Measurements from ENCODE around the gene SLC24A3. TPM values are rescaled to one million over a fixed set of nuclear protein-coding genes. Genes with fewer than 3 reads are reported as not detected.
A peak's percentile ranks its signal among the peaks of the same experiment; 100 is the strongest.

Gene SLC24A3
- total RNA-seq, 1 donor from 2014 or later: 0.79 TPM

DNA sequence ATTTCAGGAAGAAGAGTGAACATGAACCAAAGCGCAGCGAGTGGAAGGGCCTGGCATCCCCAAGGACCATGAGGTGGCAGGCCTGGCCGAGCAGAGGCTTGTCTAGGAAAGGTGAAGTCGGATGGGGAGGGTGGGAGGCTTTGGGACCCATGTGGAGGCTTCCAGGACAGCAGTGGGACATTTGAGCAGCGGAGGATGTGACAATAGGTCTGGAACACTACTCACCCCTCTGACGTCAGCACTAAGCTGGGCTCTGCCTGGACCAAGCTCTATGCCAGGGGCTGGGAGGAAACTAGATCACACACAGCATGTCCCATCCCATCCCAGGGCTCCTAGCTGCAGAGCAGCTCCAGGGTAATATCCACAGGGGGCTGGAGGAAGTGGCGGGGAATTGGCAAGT lies 370.3 kb downstream of the SLC24A3 start:
- Histone ChIP-seq H3K9me3 (ENCODE audit: insufficient read depth, low read depth, low read length) (no peaks in the 10 kb centered on the region), H3K27me3 (ENCODE audit: insufficient read depth, low read length) (no peaks in the 10 kb centered on the region), H3K4me2 (ENCODE audit: low read length) (no peak overlapping the region), H3K27ac (ENCODE audit: low read depth, low read length) (no peak overlapping the region), H3K4me1 (ENCODE audit: insufficient read depth, low read length) (no peaks in the 10 kb centered on the region), H3K36me3 (ENCODE audit: insufficient read depth, low read length) (no peaks in the 10 kb centered on the region), H3K9ac (ENCODE audit: low read length) (no peak overlapping the region), H4K20me1 (ENCODE audit: insufficient read depth, low read length) (no peaks in the 10 kb centered on the region), H3K79me2 (ENCODE audit: insufficient read depth, low read length) (no peaks in the 10 kb centered on the region), H3K4me3 (ENCODE audit: insufficient read depth, low read depth, low read length) (no peak overlapping the region), H2AFZ (ENCODE audit: low read depth, low read length) (no peak overlapping the region)
- FAIRE-seq (no peak), DNase-seq (ENCODE audit: low read depth) (no peak)
- no peaks in the 10 kb centered on the region for H3K9me3 Mint-ChIP-seq (ENCODE audit: unreplicated experiment)
- H3K4me3 Mint-ChIP-seq (ENCODE audit: unreplicated experiment): no peak overlapping the region
- no peak overlapping the region for H3K27ac Mint-ChIP-seq (ENCODE audit: unreplicated experiment)
- H3K27me3 Mint-ChIP-seq (ENCODE audit: low read depth, unreplicated experiment): peaks cover 73% of the 10 kb centered on the region
- no peaks in the 10 kb centered on the region for H3K4me1 Mint-ChIP-seq (ENCODE audit: low read depth, unreplicated experiment)
- no peaks in the 10 kb centered on the region for H3K36me3 Mint-ChIP-seq (ENCODE audit: low read depth, unreplicated experiment)
- TF ChIP-seq EZH2 (IDR thresholded peaks at IDR 0.05; ENCODE audit: insufficient read depth, low read length): no peak
- TF ChIP-seq, protein P1, sequence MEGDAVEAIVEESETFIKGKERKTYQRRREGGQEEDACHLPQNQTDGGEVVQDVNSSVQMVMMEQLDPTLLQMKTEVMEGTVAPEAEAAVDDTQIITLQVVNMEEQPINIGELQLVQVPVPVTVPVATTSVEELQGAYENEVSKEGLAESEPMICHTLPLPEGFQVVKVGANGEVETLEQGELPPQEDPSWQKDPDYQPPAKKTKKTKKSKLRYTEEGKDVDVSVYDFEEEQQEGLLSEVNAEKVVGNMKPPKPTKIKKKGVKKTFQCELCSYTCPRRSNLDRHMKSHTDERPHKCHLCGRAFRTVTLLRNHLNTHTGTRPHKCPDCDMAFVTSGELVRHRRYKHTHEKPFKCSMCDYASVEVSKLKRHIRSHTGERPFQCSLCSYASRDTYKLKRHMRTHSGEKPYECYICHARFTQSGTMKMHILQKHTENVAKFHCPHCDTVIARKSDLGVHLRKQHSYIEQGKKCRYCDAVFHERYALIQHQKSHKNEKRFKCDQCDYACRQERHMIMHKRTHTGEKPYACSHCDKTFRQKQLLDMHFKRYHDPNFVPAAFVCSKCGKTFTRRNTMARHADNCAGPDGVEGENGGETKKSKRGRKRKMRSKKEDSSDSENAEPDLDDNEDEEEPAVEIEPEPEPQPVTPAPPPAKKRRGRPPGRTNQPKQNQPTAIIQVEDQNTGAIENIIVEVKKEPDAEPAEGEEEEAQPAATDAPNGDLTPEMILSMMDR (IDR thresholded peaks at IDR 0.05; ENCODE audit: insufficient read depth, low read depth, low read length): no peak

DNA sequence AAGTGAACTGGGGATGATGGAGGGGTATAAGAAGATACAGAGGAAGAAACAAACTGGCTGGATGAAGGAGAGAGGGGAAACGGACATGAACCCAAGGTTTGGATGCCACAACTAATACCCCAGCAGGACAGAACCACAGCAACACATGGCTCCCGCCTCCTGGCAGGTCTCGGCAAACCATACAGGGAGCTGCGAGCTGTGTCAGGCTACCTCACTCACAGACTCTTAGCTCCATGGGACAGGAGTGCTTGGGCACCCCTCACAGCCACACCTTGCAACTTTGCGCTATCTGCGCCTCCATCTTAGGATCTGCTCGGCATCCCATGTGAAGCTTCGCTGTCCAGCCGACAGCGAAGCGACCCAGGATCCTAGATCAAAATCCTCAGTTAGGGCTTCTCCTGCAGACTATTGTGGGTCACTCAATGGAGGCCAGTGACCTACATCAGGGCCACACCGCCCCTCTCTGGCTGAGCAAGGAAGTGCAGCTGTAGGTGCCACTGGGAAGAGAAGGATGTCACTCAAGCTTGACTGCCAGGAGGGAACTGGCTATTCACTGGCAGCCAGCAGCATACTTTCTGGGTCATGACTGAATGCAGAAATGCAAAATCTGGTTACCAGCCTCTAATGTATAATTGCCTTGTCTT lies 371.2 kb downstream of the SLC24A3 start:
- no peak overlapping the region for H3K4me3 Mint-ChIP-seq (ENCODE audit: unreplicated experiment)
- peaks cover 5% of the 10 kb centered on the region for H3K27me3 ChIP-seq (ENCODE audit: insufficient read depth, low read length)
- H3K9me3 Mint-ChIP-seq (ENCODE audit: unreplicated experiment): no peaks in the 10 kb centered on the region
- peaks cover 69% of the 10 kb centered on the region for H3K27me3 Mint-ChIP-seq (ENCODE audit: low read depth, unreplicated experiment)
- H3K36me3 ChIP-seq (ENCODE audit: insufficient read depth, low read length): no peaks in the 10 kb centered on the region
- H2AFZ ChIP-seq (ENCODE audit: low read depth, low read length): no peak overlapping the region
- H3K36me3 Mint-ChIP-seq (ENCODE audit: low read depth, unreplicated experiment): no peaks in the 10 kb centered on the region
- no peak overlapping the region for H3K9ac ChIP-seq (ENCODE audit: low read length)
- no peaks in the 10 kb centered on the region for H3K79me2 ChIP-seq (ENCODE audit: insufficient read depth, low read length)
- no peak overlapping the region for H3K27ac Mint-ChIP-seq (ENCODE audit: unreplicated experiment)
- no peaks in the 10 kb centered on the region for H3K4me1 Mint-ChIP-seq (ENCODE audit: low read depth, unreplicated experiment)
- H3K4me3 ChIP-seq (ENCODE audit: insufficient read depth, low read depth, low read length): no peak overlapping the region
- no peak for TF ChIP-seq EZH2 (IDR thresholded peaks at IDR 0.05; ENCODE audit: insufficient read depth, low read length)
- TF ChIP-seq, protein P1 (IDR thresholded peaks at IDR 0.05; ENCODE audit: insufficient read depth, low read depth, low read length): peak; percentile 67
- H4K20me1 ChIP-seq (ENCODE audit: insufficient read depth, low read length): no peaks in the 10 kb centered on the region
- no peaks in the 10 kb centered on the region for H3K9me3 ChIP-seq (ENCODE audit: insufficient read depth, low read depth, low read length)
- no peak for DNase-seq (ENCODE audit: low read depth)
- no peak overlapping the region for H3K4me2 ChIP-seq (ENCODE audit: low read length)
- no peak overlapping the region for H3K27ac ChIP-seq (ENCODE audit: low read depth, low read length)
- H3K4me1 ChIP-seq (ENCODE audit: insufficient read depth, low read length): no peaks in the 10 kb centered on the region
- no peak for FAIRE-seq

DNA sequence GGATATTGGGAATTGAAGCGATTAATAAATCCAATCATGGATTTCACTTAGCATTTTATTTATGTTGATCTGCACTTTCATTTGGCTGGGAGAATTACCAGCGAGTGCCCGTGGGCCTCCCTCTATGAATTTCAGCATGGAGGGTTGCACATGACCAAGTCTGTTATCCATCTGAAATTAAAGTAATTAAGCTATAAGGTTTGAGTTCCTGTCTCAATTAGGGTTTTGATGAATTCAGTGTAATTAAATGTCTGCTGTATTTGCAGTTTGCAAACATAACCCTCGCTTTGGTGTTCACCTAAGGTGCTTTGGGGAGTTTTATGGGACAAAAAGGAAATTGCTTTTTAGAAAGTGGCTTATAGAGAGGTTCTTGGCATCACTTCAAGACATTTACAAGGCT lies 375.8 kb downstream of the SLC24A3 start:
- TF ChIP-seq, protein P1 (IDR thresholded peaks at IDR 0.05; ENCODE audit: insufficient read depth, low read depth, low read length): no peak
- TF ChIP-seq EZH2 (IDR thresholded peaks at IDR 0.05; ENCODE audit: insufficient read depth, low read length): no peak
- H3K4me1 Mint-ChIP-seq (ENCODE audit: low read depth, unreplicated experiment): no peaks in the 10 kb centered on the region
- H3K27me3 Mint-ChIP-seq (ENCODE audit: low read depth, unreplicated experiment): peaks cover 37% of the 10 kb centered on the region
- no peak overlapping the region for H3K4me3 Mint-ChIP-seq (ENCODE audit: unreplicated experiment)
- H2AFZ ChIP-seq (ENCODE audit: low read depth, low read length): no peak overlapping the region
- H3K9ac ChIP-seq (ENCODE audit: low read length): no peak overlapping the region
- H3K36me3 ChIP-seq (ENCODE audit: insufficient read depth, low read length): no peaks in the 10 kb centered on the region
- no peaks in the 10 kb centered on the region for H3K4me1 ChIP-seq (ENCODE audit: insufficient read depth, low read length)
- no peak for FAIRE-seq
- H3K9me3 Mint-ChIP-seq (ENCODE audit: unreplicated experiment): peaks cover 6% of the 10 kb centered on the region
- no peaks in the 10 kb centered on the region for H3K36me3 Mint-ChIP-seq (ENCODE audit: low read depth, unreplicated experiment)
- no peaks in the 10 kb centered on the region for H3K9me3 ChIP-seq (ENCODE audit: insufficient read depth, low read depth, low read length)
- no peak overlapping the region for H3K27ac Mint-ChIP-seq (ENCODE audit: unreplicated experiment)
- no peaks in the 10 kb centered on the region for H3K79me2 ChIP-seq (ENCODE audit: insufficient read depth, low read length)
- H3K27me3 ChIP-seq (ENCODE audit: insufficient read depth, low read length): peaks cover 5% of the 10 kb centered on the region
- no peak overlapping the region for H3K27ac ChIP-seq (ENCODE audit: low read depth, low read length)
- H4K20me1 ChIP-seq (ENCODE audit: insufficient read depth, low read length): no peaks in the 10 kb centered on the region
- DNase-seq (ENCODE audit: low read depth): no peak
- H3K4me3 ChIP-seq (ENCODE audit: insufficient read depth, low read depth, low read length): no peak overlapping the region
- H3K4me2 ChIP-seq (ENCODE audit: low read length): no peak overlapping the region

All from astrocyte (in vitro differentiated cells and primary cell).